H4 (cell line): ENCODE measurements around the gene RBM44. TPM values are rescaled to one million over a fixed set of nuclear protein-coding genes. Genes with fewer than 3 reads are reported as not detected.

Experiments
- DNase-seq: peaks from one replicate; pipeline ENCODE4 v3.0.0-alpha.2; 2015; ENCODE audit warnings: low spot score
- total RNA-seq: library from RNA; depleted of rRNA; stranded (reverse); fragments of >200 nt; shearing (Covaris generic); gene quantifications from 2 replicates; pipeline ENCODE4 v1.2.3, GENCODE V29; 2014; rRNA removed

Gene RBM44
- total RNA-seq, 1 experiment from 2014 or later: 0.12 TPM

DNA sequence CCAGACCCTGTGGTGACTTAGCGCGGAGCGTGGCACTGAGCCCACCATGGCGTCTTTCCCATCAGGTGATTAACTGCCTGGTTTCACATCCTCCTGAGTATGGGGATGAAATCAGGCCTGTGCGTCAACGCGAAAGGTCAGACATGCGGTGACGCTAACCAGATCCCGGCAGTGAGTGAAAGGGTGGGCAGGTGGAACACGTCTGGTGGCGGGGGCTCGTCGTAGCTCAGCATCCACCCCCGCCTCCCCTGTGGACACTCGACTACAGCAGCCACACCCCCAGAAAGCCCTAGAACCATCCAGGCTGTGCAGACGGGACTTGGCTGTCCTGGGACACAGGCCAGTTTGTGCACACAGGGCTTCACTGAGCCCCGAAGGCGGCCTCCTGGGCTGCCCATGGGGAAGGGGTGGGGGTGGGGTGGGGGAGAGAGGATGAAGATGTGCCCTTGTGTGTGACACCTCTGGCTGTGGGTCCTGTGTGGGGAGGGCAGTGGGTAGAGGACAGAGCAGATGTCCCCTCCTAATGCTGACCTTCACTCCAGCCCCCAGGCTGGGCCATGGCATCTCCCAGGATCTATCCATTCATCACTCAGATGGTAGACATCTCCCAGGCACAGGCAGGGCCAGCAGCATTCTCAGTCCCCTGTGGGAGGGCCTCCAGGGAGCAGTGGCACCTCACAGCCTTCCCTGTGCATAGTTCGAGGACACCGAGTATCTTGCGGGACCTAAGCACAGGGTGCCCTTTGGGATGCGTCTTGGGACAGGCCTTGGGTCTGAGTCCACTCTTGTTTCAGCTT is 88.3 kb downstream of the RBM44 start:
- no peak for DNase-seq

DNA sequence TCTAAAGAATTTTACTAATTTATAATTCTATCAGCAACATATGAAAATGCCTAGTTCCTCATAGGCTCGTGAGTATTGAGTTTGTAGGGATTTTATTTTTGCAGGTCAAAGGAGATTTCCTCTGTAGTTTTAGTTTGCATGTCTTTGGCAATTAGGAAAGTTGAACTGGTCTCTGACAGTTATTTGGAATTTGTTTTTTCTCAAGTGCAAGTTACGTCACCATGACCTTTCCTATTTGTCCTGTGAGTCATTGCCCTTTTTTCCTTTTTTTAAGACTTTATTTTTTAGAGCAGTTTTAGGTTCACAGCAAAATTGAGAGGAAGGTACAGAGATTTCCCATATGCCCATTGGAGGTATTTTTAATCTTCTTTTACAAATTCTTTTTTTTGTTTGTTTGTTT is 89.8 kb downstream of the RBM44 start:
- DNase-seq: no peak

- DNase-seq: no peak
These were observed 90.4 kb downstream of the RBM44 start for GRCh38 chr2:237889016-237889415.

GRCh38 chr2:237889811-237890210 is 91.2 kb downstream of the RBM44 start:
- DNase-seq: no peak

Other genes with a start within 250 kb of the RBM44 start
- not detected in 2 replicates for gene PRLH, start 232.2 kb upstream of the RBM44 start, total RNA-seq
- not detected in 2 replicates for gene RAB17, start 208.0 kb upstream of the RBM44 start, total RNA-seq
- gene LRRFIP1, start 171.2 kb upstream of the RBM44 start, total RNA-seq: 19.0 and 21.5 TPM in 2 replicates
- gene RAMP1, start 60.8 kb downstream of the RBM44 start, total RNA-seq: not detected in 2 replicates
- 94.2 and 98.5 TPM in 2 replicates for gene UBE2F, start 168.2 kb downstream of the RBM44 start, total RNA-seq